ENCODE results near the gene UNK. TPM values are rescaled to one million over a fixed set of nuclear protein-coding genes. Genes with fewer than 3 reads are reported as not detected.

The UNK gene
- total RNA-seq, 6 donors from 2014 or later: 22.4 to 97.4 (median 31.4) TPM

- no peaks in the 10 kb centered on the region for H3K4me1 ChIP-seq
- DNase-seq (no peak), ATAC-seq (ENCODE audit: low FRiP score in 2 of 2) (no peak)
- no peak overlapping the region for H3K27ac ChIP-seq
- no peak for TF ChIP-seq POLR2AphosphoS5 (IDR thresholded peaks at IDR 0.05)
- no peak for TF ChIP-seq CTCF (IDR thresholded peaks at IDR 0.05)
- no peak for TF ChIP-seq POLR2A (IDR thresholded peaks at IDR 0.05)
- no peak for TF ChIP-seq EP300 (IDR thresholded peaks at IDR 0.05)
- no peaks in the 10 kb centered on the region for H3K9me3 ChIP-seq
- H3K36me3 ChIP-seq: peaks cover 21 to 99% (median 79%) of the 10 kb centered on the region in 4 donors
- WGBS, 2 donors: 87 to 94% methylated on average over 14 to 16 of the region's 16 CpGs
- no peak overlapping the region for H3K4me3 ChIP-seq
- no peaks in the 10 kb centered on the region for H3K27me3 ChIP-seq
Measured at GRCh38 chr17:75819678-75820077, 35.1 kb downstream of the UNK start.

GRCh38 chr17:75820094-75821080 is 35.8 kb downstream of the UNK start:
- Histone ChIP-seq H3K36me3 (peaks cover 17 to 97% (median 78%) of the 10 kb centered on the region in 4 donors), H3K4me3 (no peak overlapping the region), H3K27ac (no peak overlapping the region), H3K27me3 (no peaks in the 10 kb centered on the region), H3K4me1 (no peaks in the 10 kb centered on the region), H3K9me3 (no peaks in the 10 kb centered on the region)
- no peak for TF ChIP-seq POLR2A (IDR thresholded peaks at IDR 0.05)
- TF ChIP-seq EP300 (IDR thresholded peaks at IDR 0.05): no peak
- no peak for TF ChIP-seq POLR2AphosphoS5 (IDR thresholded peaks at IDR 0.05)
- TF ChIP-seq CTCF (IDR thresholded peaks at IDR 0.05): no peak
- 85 to 88% methylated on average over 14 to 21 of the region's 21 CpGs for WGBS, 2 donors
- ATAC-seq (ENCODE audit: low FRiP score in 2 of 2) (no peak), DNase-seq (no peak)

- DNase-seq (no peak), ATAC-seq (ENCODE audit: low FRiP score in 2 of 2) (no peak)
- WGBS, 2 donors: 93 to 97% methylated on average over 7 of the region's 7 CpGs
- Histone ChIP-seq H3K9me3 (no peaks in the 10 kb centered on the region), H3K4me1 (no peaks in the 10 kb centered on the region), H3K4me3 (no peak overlapping the region), H3K27me3 (no peaks in the 10 kb centered on the region), H3K27ac (no peak overlapping the region), H3K36me3 (peaks cover 17 to 92% (median 74%) of the 10 kb centered on the region in 4 donors)
- TF ChIP-seq EP300 (IDR thresholded peaks at IDR 0.05) (no peak), CTCF (IDR thresholded peaks at IDR 0.05) (no peak), POLR2AphosphoS5 (IDR thresholded peaks at IDR 0.05) (no peak), POLR2A (IDR thresholded peaks at IDR 0.05) (no peak)
Measured at GRCh38 chr17:75821552-75821951, 36.9 kb downstream of the UNK start.

- peaks cover 3 to 5% (median 5%) of the 10 kb centered on the region in 4 donors for H3K4me1 ChIP-seq
- no peak overlapping the region for H3K4me3 ChIP-seq
- ATAC-seq (ENCODE audit: low FRiP score in 2 of 2) (no peak), DNase-seq (no peak)
- 54 to 58% methylated on average over 7 to 18 of the region's 18 CpGs for WGBS, 2 donors
- no peaks in the 10 kb centered on the region for H3K9me3 ChIP-seq
- TF ChIP-seq POLR2AphosphoS5 (IDR thresholded peaks at IDR 0.05) (no peak), EP300 (IDR thresholded peaks at IDR 0.05) (no peak), CTCF (IDR thresholded peaks at IDR 0.05) (no peak), POLR2A (IDR thresholded peaks at IDR 0.05) (no peak)
- no peaks in the 10 kb centered on the region for H3K27me3 ChIP-seq
- H3K27ac ChIP-seq: no peak overlapping the region
- peaks cover 17 to 91% (median 69%) of the 10 kb centered on the region in 4 donors for H3K36me3 ChIP-seq
Measured at GRCh38 chr17:75822119-75822799, 37.7 kb downstream of the UNK start.

Data from upper lobe of left lung (tissue), 6 donors.